ENCODE measurements around the gene SHISA4.
"Not testable (repeated sequence)": the region's sequence is repeated elsewhere in the genome, so short reads cannot be mapped to it uniquely, and the experiment has no call there.

Gene SHISA4

GRCh38 chr1:201898240-201898894 lies 9.7 kb downstream of the SHISA4 start:
- DNase-seq (ENCODE audit: low read depth in 2 of 2): no peak

GRCh38 chr1:201898992-201899391 lies 10.3 kb downstream of the SHISA4 start:
- DNase-seq (ENCODE audit: low read depth in 2 of 2): no peak

GRCh38 chr1:201899683-201900429 lies 11.2 kb downstream of the SHISA4 start:
- DNase-seq (ENCODE audit: low read depth in 2 of 2): no peak

- no peak for DNase-seq (ENCODE audit: low read depth in 2 of 2)
Observed at GRCh38 chr1:201900476-201900875, 11.8 kb downstream of the SHISA4 start.

GRCh38 chr1:201901036-201901435 lies 12.3 kb downstream of the SHISA4 start:
- not testable (repeated sequence) for DNase-seq (ENCODE audit: low read depth in 2 of 2)

- no peak for DNase-seq (ENCODE audit: low read depth in 2 of 2)
Observed at GRCh38 chr1:201902198-201902597, 13.5 kb downstream of the SHISA4 start.

- no peak for DNase-seq (ENCODE audit: low read depth in 2 of 2)
Observed at GRCh38 chr1:201903135-201903534, 14.4 kb downstream of the SHISA4 start.

- DNase-seq (ENCODE audit: low read depth in 2 of 2): no peak
Observed at GRCh38 chr1:201904579-201904978, 15.9 kb downstream of the SHISA4 start.

- DNase-seq (ENCODE audit: low read depth in 2 of 2): no peak
Observed at GRCh38 chr1:201905234-201905890, 16.7 kb downstream of the SHISA4 start.

- DNase-seq (ENCODE audit: low read depth in 2 of 2): no peak
Observed at GRCh38 chr1:201906336-201906735, 17.6 kb downstream of the SHISA4 start.

GRCh38 chr1:201907621-201908020 lies 18.9 kb downstream of the SHISA4 start:
- DNase-seq (ENCODE audit: low read depth in 2 of 2): no peak

GRCh38 chr1:201911826-201912571 lies 23.3 kb downstream of the SHISA4 start:
- no peak for DNase-seq (ENCODE audit: low read depth in 2 of 2)

GRCh38 chr1:201912832-201913231 lies 24.1 kb downstream of the SHISA4 start:
- DNase-seq (ENCODE audit: low read depth in 2 of 2): no peak

GRCh38 chr1:201914456-201915235 lies 25.9 kb downstream of the SHISA4 start:
- DNase-seq (ENCODE audit: low read depth in 2 of 2): no peak

- no peak for DNase-seq (ENCODE audit: low read depth in 2 of 2)
Observed at GRCh38 chr1:201916649-201917249, 28.1 kb downstream of the SHISA4 start.

GRCh38 chr1:201917362-201918033 lies 28.8 kb downstream of the SHISA4 start:
- no peak for DNase-seq (ENCODE audit: low read depth in 2 of 2)

- DNase-seq (ENCODE audit: low read depth in 2 of 2): no peak
Observed at GRCh38 chr1:201918343-201918742, 29.6 kb downstream of the SHISA4 start.

GRCh38 chr1:201921952-201922558 lies 33.4 kb downstream of the SHISA4 start:
- no peak for DNase-seq (ENCODE audit: low read depth in 2 of 2)

GRCh38 chr1:201925301-201925567 lies 36.5 kb downstream of the SHISA4 start:
- no peak for DNase-seq (ENCODE audit: low read depth in 2 of 2)

GRCh38 chr1:201925981-201926645 lies 37.4 kb downstream of the SHISA4 start:
- DNase-seq (ENCODE audit: low read depth in 2 of 2): no peak

Measured in activated CD4-positive, alpha-beta T cell treated with anti-CD3 and anti-CD28 coated beads for 24 hours (primary cell).